K562 (cell line): ENCODE data around the gene TSPOAP1. TPM values are rescaled to one million over a fixed set of nuclear protein-coding genes. Genes with fewer than 3 reads are reported as not detected.
A peak's percentile ranks its signal among the peaks of the same experiment; 100 is the strongest.

Source experiments
- ATAC-seq: fragments of 200-7000 bp; cut with Tn5 transposase; 3 replicates; pipeline ENCODE4 v1.9.1; 2020; ENCODE audit warnings: moderate library complexity
- BruUV-seq: library from RNA; stranded (reverse); fragments of 400-500 nt; replicated peaks from 2 replicates; lab custom pipeline; 2021; lab: Mats Ljungman, UMichigan
- CTCF ChIA-PET: fragments of 300-600 bp; formaldehyde crosslinking; extraction: SDS; loops from one replicate; lab custom pipeline; 2021; ENCODE audit warnings: low intra/inter-chr PET ratio; lab: Yijun Ruan, JAX
- POLR2A ChIA-PET: fragments of 300-600, 350-650 bp; sonication (Branson Sonifier 250); formaldehyde crosslinking; extraction: SDS; loops from one replicate; lab custom pipeline; 2021; ENCODE audit warnings: antibody characterized with exemption, inconsistent platforms; lab: Yijun Ruan, JAX
- DNase-seq, 4 experiments: peaks; one replicate each; pipeline versions ENCODE4 v3.0.0 to v3.0.0-alpha.2; 2011 to 2018; ENCODE audit warnings: low spot score in 3 of 4, mixed read lengths in 3 of 4; ENCODE audit errors: extremely low read depth in 1 of 4
- FAIRE-seq: peaks from 2 replicates; lab custom pipeline; 2011; peaks lifted over from hg19 to GRCh38; lab: Jason Lieb, UNC
- H2AFZ ChIP-seq: 2 replicates; pipeline ENCODE4 v1.6.0; 2011; ENCODE audit warnings: low read depth, low read length, control low read depth, inconsistent platforms
- H3K27ac ChIP-seq: fragments of 200-600 bp; 3 replicates; pipeline ENCODE4 v1.8.0; 2011; ENCODE audit warnings: low read depth, mild to moderate bottlenecking, control low read depth, inconsistent platforms, low read length, moderate library complexity, mixed read lengths; ENCODE audit errors: extremely low read depth
- H3K27me3 ChIP-seq, 2 experiments: fragments of 300-600 bp in 1 of 2; 2 replicates in 1 of 2; 3 replicates in 1 of 2; pipeline versions ENCODE4 v1.6.0 to v1.8.0; 2011; ENCODE audit warnings: inconsistent platforms in 2 of 2, low read length in 2 of 2, mild to moderate bottlenecking in 1 of 2, mixed read lengths in 1 of 2, moderate library complexity in 1 of 2; ENCODE audit not compliant: control insufficient read depth in 2 of 2, insufficient read depth in 2 of 2
- H3K36me3 ChIP-seq: fragments of 300-600 bp; 3 replicates; pipeline ENCODE4 v1.8.0; 2011; ENCODE audit warnings: mild to moderate bottlenecking, low read length, inconsistent platforms; ENCODE audit not compliant: control insufficient read depth, insufficient read depth
- H3K4me1 ChIP-seq, 2 experiments: fragments of 200-600 bp in 1 of 2; replicated peaks in 1 of 2; 2 replicates in 1 of 2; 3 replicates in 1 of 2; pipeline versions ENCODE4 v1.5.1 to v1.8.0; 2011; ENCODE audit warnings: inconsistent platforms in 2 of 2, low read length in 2 of 2, mild to moderate bottlenecking in 1 of 2, mixed read lengths in 1 of 2, moderate library complexity in 1 of 2; ENCODE audit not compliant: control insufficient read depth in 2 of 2, insufficient read depth in 2 of 2
- H3K4me2 ChIP-seq: 2 replicates; pipeline ENCODE4 v1.6.1; 2011; ENCODE audit warnings: low read length, control low read depth, inconsistent platforms, mixed read lengths; ENCODE audit not compliant: insufficient read depth
- H3K4me3 ChIP-seq: fragments of 200-600 bp; sonication (generic), shearing (Covaris generic); 2 replicates; pipeline ENCODE4 v1.5.1; 2016; ENCODE audit warnings: control low read depth, inconsistent platforms
- H3K79me2 ChIP-seq: fragments of 200-600 bp; 3 replicates; pipeline ENCODE4 v1.8.0; 2011; ENCODE audit warnings: low read length, inconsistent platforms; ENCODE audit not compliant: control insufficient read depth, insufficient read depth
- H3K9ac ChIP-seq, 2 experiments: 2 replicates each; pipeline versions ENCODE4 v1.6.0 to v1.6.1; 2011; ENCODE audit warnings: low read depth in 2 of 2, low read length in 2 of 2, control low read depth in 1 of 2, inconsistent platforms in 1 of 2, mild to moderate bottlenecking in 1 of 2, mixed read lengths in 1 of 2; ENCODE audit not compliant: insufficient read depth in 1 of 2
- H3K9me1 ChIP-seq: one replicate; pipeline ENCODE4 v1.6.0; 2011; ENCODE audit warnings: inconsistent platforms, mild to moderate bottlenecking, low read length, moderate library complexity; ENCODE audit not compliant: control insufficient read depth, insufficient read depth
- H3K9me3 ChIP-seq: replicated peaks from 2 replicates; pipeline ENCODE4 v1.5.1; 2011; ENCODE audit warnings: low read depth, low read length, inconsistent platforms; ENCODE audit not compliant: control insufficient read depth, insufficient read depth
- H4K20me1 ChIP-seq: replicated peaks from 2 replicates; pipeline ENCODE4 v1.6.1; 2011; ENCODE audit warnings: low read length, inconsistent platforms, mixed read lengths; ENCODE audit not compliant: control insufficient read depth, insufficient read depth
- NFIC ChIP-seq: fragments of 450-650 bp; IDR thresholded peaks from 2 replicates; pipeline ENCODE4 v1.6.1; 2017; ENCODE audit warnings: mild to moderate bottlenecking, inconsistent platforms
- PML ChIP-seq: IDR thresholded peaks from 2 replicates; pipeline ENCODE4 v1.6.1; 2012; ENCODE audit warnings: low read length, inconsistent platforms
- POLR2A ChIP-seq: fragments of 450-650 bp; conservative IDR thresholded peaks from 2 replicates; pipeline ENCODE4 v1.6.1; 2016
- POLR2AphosphoS2 ChIP-seq: IDR thresholded peaks from 2 replicates; pipeline ENCODE4 v1.6.1; 2012; ENCODE audit warnings: low read length, improper control_type of control experiment
- POLR2B ChIP-seq: fragments of 450-650 bp; IDR thresholded peaks from 2 replicates; pipeline ENCODE4 v1.6.1; 2018; ENCODE audit warnings: low read depth; ENCODE audit not compliant: partially characterized antibody
- POLR2G ChIP-seq: fragments of 200-400 bp; formaldehyde crosslinking; IDR thresholded peaks from 2 replicates; pipeline ENCODE4 v1.6.1; 2017; ENCODE audit warnings: low read depth, mild to moderate bottlenecking, antibody characterized with exemption, low read length, moderate library complexity
- RBFOX2 ChIP-seq: fragments of 200-400 bp; formaldehyde crosslinking; IDR thresholded peaks from 2 replicates; pipeline ENCODE4 v1.6.1; 2017; ENCODE audit warnings: low read depth, mild to moderate bottlenecking, low read length, moderate library complexity
- RCOR1 ChIP-seq, 2 experiments: IDR thresholded peaks; 2 replicates each; pipeline ENCODE4 v1.6.1; 2012; ENCODE audit warnings: low read depth in 2 of 2, low read length in 2 of 2, borderline replicate concordance in 1 of 2, improper control_type of control experiment in 1 of 2
- SIN3B ChIP-seq: fragments of 450-650 bp; IDR thresholded peaks from 2 replicates; pipeline ENCODE4 v1.6.1; 2017; ENCODE audit warnings: low read depth, mild to moderate bottlenecking, moderate library complexity
- WGBS: fragments of 100-300 bp; shearing (Covaris generic); methylation state at CpG from one replicate; pipeline ENCODE4 v1.1.6; 2016; ENCODE audit warnings: low coverage, mixed read lengths; ENCODE audit not compliant: insufficient coverage; ENCODE audit errors: missing lambda C conversion rate; 5-methylcytosine and 5-hydroxymethylcytosine counted together
- in situ Hi-C: fragments of 300-500 bp; cut with MboI; formaldehyde crosslinking; loops from 4 replicates; pipeline ENCODE4 v1.15.0; 2018; ENCODE audit warnings: inconsistent platforms, mixed read lengths
- intact Hi-C: fragments of 100-400 bp; cut with micrococcal nuclease; formaldehyde crosslinking; loops from 2 replicates; pipeline ENCODE4 v1.14.2; 2022
- polyA plus RNA-seq, 8 experiments: library from polyadenylated mRNA; depleted of rRNA in 4 of 8; stranded (reverse) in 5 of 8; unstranded in 3 of 8; fragments of >200 nt; fragmentation: Nextera tagmentation in 2 of 8; fragmentation: Illumina TruSeq in 1 of 8; extraction: Ambion mirVana in 2 of 8; extraction: Trizol in 1 of 8; gene quantifications; 2 replicates each; pipeline versions ENCODE4 v1.2.1 to v1.2.3, GENCODE V29; 2011 to 2014; ENCODE audit warnings: inconsistent platforms in 1 of 8, missing spikeins in 1 of 8
- total RNA-seq, 7 experiments: library from RNA; depleted of rRNA in 6 of 7; stranded (reverse); fragments of >200 nt in 6 of 7; fragmentation: Illumina TruSeq in 2 of 7; extraction: Trizol in 2 of 7; gene quantifications; 2 replicates each; pipeline versions ENCODE4 v1.2.1 to v1.2.3, GENCODE V29; 2011 to 2021; ENCODE audit warnings: low replicate concordance in 1 of 7
- TF ChIP-seq, protein P1 (sequence below): fragments of 250-450 bp; sonication (Bioruptor Pico); IDR thresholded peaks from 2 replicates; pipeline ENCODE4 v1.4.0; 2020

TSPOAP1 gene
- total and polyA plus RNA-seq, 9 of the 15 experiments (the other 6 are each of a cell fraction or from before 2014, with no cell fraction given) = 0.87 to 3.9 (median 1.8) TPM; not detected in 2

- intact Hi-C loops = no loop called here
- H4K20me1 ChIP-seq = no peaks in the 10 kb centered on the region; the same call in 1 of the 2 replicates
- no peaks in the 10 kb centered on the region for H3K9me1 ChIP-seq
- DNase-seq = no peak
- no peak overlapping the region for H3K4me2 ChIP-seq
- 0 out of 2 replicates have a peak, but pooled peaks have one; percentile 21 for TF ChIP-seq POLR2A
- no peak for TF ChIP-seq SIN3B
- peak; percentile 38; the same call in 1 of the 2 replicates for TF ChIP-seq RBFOX2
- TF ChIP-seq NFIC = no peak
- TF ChIP-seq POLR2G = peak; percentile 23; the same call in 1 of the 2 replicates
- TF ChIP-seq PML = 0 out of 2 replicates have a peak, but pooled peaks have one; percentile 12
- TF ChIP-seq, protein P1, sequence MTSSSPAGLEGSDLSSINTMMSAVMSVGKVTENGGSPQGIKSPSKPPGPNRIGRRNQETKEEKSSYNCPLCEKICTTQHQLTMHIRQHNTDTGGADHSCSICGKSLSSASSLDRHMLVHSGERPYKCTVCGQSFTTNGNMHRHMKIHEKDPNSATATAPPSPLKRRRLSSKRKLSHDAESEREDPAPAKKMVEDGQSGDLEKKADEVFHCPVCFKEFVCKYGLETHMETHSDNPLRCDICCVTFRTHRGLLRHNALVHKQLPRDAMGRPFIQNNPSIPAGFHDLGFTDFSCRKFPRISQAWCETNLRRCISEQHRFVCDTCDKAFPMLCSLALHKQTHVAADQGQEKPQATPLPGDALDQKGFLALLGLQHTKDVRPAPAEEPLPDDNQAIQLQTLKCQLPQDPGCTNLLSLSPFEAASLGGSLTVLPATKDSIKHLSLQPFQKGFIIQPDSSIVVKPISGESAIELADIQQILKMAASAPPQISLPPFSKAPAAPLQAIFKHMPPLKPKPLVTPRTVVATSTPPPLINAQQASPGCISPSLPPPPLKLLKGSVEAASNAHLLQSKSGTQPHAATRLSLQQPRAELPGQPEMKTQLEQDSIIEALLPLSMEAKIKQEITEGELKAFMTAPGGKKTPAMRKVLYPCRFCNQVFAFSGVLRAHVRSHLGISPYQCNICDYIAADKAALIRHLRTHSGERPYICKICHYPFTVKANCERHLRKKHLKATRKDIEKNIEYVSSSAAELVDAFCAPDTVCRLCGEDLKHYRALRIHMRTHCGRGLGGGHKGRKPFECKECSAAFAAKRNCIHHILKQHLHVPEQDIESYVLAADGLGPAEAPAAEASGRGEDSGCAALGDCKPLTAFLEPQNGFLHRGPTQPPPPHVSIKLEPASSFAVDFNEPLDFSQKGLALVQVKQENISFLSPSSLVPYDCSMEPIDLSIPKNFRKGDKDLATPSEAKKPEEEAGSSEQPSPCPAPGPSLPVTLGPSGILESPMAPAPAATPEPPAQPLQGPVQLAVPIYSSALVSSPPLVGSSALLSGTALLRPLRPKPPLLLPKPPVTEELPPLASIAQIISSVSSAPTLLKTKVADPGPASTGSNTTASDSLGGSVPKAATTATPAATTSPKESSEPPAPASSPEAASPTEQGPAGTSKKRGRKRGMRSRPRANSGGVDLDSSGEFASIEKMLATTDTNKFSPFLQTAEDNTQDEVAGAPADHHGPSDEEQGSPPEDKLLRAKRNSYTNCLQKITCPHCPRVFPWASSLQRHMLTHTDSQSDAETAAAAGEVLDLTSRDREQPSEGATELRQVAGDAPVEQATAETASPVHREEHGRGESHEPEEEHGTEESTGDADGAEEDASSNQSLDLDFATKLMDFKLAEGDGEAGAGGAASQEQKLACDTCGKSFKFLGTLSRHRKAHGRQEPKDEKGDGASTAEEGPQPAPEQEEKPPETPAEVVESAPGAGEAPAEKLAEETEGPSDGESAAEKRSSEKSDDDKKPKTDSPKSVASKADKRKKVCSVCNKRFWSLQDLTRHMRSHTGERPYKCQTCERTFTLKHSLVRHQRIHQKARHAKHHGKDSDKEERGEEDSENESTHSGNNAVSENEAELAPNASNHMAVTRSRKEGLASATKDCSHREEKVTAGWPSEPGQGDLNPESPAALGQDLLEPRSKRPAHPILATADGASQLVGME (CRISPR knock-in tag) = no peak
- peak; percentile 53; the same call in 1 of the 2 replicates for TF ChIP-seq POLR2AphosphoS2
- TF ChIP-seq RCOR1 (IDR thresholded peaks at IDR 0.05; ENCODE audit: borderline replicate concordance in 1 of 2, low read depth in 2 of 2, low read length in 2 of 2) = no peak
- peak; percentile 19 for TF ChIP-seq POLR2B
- H3K36me3 ChIP-seq = peaks cover 72% of the 10 kb centered on the region
- no peak overlapping the region for H2AFZ ChIP-seq
- POLR2A ChIA-PET = interaction anchor here (0.7 to 10.4 kb wide), 13 partner anchors 9 to 102 kb away, joined by 3 to 257 read pairs (median 5); partner anchors contain the start of genes RNF43 and SUPT4H1
- H3K27ac ChIP-seq = no peak overlapping the region
- no peaks in the 10 kb centered on the region for H3K9me3 ChIP-seq
- FAIRE-seq = no peak
- BruUV-seq = no TSS peak
- CTCF ChIA-PET = no interaction called here
- H3K27me3 ChIP-seq = no peaks in the 10 kb centered on the region
- peak overlapping the region in 1 of 2 experiments; percentile 9; a peak in 1 of 4 replicates for H3K9ac ChIP-seq
- H3K4me1 ChIP-seq = peaks cover 9 to 11% of the 10 kb centered on the region in 2 experiments; a peak in 4 of 5 replicates
- WGBS = 79% methylated on average over 8 of the region's 9 CpGs
- no peak overlapping the region for H3K4me3 ChIP-seq
- peaks cover 38% of the 10 kb centered on the region for H3K79me2 ChIP-seq
- in situ Hi-C loops = no loop called here
- peak; percentile 6 for ATAC-seq
These were observed 15.6 kb upstream of the TSPOAP1 start for GRCh38 chr17:58344047-58344790.
